ENCODE data around the gene FAHD2A.
"Not testable (repeated sequence)": the region's sequence is repeated elsewhere in the genome, so short reads cannot be mapped to it uniquely, and the experiment has no call there.

DNA sequence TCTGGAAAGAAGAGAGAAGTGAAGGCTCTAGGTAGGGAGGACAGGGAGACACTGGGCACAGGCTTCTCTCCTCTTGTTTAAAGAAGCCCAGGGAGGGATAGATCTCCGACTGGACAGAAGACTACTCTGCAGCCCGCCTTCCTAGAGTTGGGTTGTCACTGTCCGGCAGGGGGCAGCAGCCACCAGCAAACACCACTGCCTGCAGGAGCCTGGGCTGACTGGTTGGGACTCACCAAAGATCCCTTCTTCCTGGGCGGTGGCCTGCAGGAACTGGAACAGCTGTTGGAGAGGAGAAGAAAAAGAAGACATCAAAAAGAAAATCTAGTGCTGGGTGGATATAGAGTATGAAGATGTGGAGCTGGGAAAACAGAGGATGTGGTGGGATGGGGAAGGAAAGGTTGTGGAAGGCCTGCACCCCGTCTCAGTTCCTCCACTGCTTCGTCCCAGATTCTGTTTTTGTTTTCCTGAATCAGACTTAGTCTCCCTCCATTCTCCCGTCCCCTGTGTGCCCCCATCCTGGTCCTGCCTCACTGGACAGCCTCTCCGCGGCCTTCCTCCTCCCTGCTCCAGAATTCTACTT is 11.6 kb downstream of the FAHD2A start:
- TF ChIP-seq, protein P1, sequence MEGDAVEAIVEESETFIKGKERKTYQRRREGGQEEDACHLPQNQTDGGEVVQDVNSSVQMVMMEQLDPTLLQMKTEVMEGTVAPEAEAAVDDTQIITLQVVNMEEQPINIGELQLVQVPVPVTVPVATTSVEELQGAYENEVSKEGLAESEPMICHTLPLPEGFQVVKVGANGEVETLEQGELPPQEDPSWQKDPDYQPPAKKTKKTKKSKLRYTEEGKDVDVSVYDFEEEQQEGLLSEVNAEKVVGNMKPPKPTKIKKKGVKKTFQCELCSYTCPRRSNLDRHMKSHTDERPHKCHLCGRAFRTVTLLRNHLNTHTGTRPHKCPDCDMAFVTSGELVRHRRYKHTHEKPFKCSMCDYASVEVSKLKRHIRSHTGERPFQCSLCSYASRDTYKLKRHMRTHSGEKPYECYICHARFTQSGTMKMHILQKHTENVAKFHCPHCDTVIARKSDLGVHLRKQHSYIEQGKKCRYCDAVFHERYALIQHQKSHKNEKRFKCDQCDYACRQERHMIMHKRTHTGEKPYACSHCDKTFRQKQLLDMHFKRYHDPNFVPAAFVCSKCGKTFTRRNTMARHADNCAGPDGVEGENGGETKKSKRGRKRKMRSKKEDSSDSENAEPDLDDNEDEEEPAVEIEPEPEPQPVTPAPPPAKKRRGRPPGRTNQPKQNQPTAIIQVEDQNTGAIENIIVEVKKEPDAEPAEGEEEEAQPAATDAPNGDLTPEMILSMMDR (IDR thresholded peaks at IDR 0.05) = peak; percentile 68 to 92 (median 77)
- TF ChIP-seq POLR2AphosphoS5 (IDR thresholded peaks at IDR 0.05) = not testable (repeated sequence)
